Daoy (cell line): Measurements from ENCODE around the gene MAP4K4. TPM values are rescaled to one million over a fixed set of nuclear protein-coding genes. Genes with fewer than 3 reads are reported as not detected.

ENCODE experiments used
- DNase-seq: peaks from one replicate; pipeline ENCODE4 v3.0.0-alpha.2; 2015; ENCODE audit warnings: low read depth
- total RNA-seq: library from RNA; depleted of rRNA; stranded (reverse); fragments of >200 nt; shearing (Covaris generic); gene quantifications from 2 replicates; pipeline ENCODE4 v1.2.3, GENCODE V29; 2014

MAP4K4 gene
- total RNA-seq, 1 experiment from 2014 or later: 78.3 TPM

DNA sequence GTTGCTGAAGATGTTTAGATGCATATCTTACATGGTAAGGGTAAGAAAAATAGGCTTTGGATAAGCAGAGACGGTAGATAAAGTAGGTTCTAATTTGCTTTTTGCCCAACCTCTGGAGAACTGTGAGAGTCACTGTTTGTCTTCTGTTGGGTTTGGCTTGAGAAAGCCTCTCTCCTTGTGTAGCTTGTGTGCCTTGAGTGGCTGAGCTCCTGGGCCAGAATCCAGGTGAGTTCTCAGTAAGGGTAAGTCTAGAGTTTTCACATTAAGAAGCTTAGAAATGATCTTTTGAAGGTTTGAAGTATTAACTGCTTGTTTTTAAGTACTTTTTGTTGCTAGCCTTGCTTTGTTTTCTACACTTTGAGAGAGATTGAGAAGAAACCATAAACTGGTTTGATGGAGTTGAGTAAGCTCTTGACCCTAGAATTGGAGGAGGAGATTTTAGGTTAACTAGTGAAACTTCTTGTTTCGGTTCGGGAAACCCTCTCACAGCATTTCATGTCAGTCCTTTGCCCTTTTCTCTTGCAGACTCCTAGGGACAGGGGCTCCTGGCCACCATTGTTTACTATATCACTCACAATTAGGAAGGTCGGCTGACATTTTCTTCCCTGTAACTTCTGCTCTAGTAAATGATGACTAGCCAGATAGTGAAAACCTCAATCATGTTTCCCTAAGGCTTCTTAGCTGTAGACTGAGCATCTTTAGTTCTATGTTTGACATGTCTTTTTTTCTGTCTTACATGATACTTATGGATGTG, 26.0 kb downstream of the MAP4K4 start:
- no peak for DNase-seq

DNA sequence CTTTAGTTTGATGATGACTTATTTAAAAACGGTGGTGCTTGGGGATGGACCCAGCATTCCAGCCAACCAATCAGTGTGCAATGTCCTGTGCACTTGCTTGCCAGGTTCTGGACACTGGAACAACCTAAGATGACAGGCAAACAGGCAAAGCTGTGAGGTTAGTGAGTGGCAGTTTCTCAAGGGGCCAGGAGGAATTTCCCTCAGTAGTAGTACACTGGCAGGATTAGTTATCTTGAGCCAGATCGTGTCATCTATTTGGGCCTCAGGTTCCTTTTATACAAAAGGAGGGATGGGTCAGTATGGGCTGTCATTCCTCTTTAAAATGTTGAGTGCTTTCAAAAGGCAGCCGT, 26.6 kb downstream of the MAP4K4 start:
- DNase-seq: no peak

DNA sequence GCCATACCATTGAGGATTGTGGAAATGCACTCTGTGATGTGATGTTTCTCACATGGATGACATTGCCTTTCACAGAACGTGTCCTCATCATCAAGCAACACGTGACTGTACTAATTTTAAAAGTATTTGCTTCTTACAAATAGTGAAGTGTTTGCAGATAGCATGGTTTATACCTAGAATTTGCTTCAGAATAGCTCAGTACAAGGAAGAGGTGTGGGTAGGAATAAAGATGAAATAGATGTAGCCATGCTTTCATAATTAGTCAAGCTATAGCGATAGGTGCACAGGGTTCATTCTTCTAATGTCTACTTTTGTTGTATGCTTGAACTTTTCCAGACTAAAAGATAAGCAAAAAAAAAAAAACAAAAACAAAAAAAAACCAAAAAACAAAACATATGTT, 27.5 kb downstream of the MAP4K4 start:
- no peak for DNase-seq

DNA sequence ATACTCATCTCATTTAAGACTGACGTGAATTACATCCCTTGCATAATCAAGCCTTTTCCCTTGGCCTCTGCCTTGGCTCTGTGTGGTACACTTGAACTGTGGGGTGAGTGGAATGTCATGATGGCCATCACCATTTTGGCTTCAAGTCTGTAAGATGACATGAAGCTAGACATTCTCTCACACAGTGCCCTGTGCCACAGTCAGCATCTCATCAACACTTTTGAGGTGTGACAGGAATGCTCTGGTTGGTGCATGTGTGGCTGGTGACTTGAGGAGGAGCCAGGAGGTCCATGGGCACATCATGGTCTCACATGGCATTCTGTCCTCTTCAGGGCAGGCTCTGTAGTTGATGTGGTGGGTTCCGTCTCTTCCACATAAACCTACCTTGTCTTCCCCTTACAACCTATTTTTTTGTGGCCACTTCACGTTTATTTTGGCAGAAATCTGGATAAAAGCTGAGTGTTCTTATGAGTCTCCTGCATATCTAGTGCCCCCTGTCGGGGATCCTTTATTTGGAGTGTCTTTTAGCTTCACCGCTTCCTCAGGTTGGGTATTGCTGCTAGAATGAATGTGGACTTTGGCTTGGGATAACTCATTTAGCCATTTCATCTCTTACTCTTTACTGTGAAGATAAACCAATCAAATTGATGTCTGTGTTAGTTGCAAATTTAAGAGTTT, 28.1 kb downstream of the MAP4K4 start:
- DNase-seq: no peak

GRCh38 chr2:101728865-101729264, 31.4 kb downstream of the MAP4K4 start:
- DNase-seq: no peak

DNA sequence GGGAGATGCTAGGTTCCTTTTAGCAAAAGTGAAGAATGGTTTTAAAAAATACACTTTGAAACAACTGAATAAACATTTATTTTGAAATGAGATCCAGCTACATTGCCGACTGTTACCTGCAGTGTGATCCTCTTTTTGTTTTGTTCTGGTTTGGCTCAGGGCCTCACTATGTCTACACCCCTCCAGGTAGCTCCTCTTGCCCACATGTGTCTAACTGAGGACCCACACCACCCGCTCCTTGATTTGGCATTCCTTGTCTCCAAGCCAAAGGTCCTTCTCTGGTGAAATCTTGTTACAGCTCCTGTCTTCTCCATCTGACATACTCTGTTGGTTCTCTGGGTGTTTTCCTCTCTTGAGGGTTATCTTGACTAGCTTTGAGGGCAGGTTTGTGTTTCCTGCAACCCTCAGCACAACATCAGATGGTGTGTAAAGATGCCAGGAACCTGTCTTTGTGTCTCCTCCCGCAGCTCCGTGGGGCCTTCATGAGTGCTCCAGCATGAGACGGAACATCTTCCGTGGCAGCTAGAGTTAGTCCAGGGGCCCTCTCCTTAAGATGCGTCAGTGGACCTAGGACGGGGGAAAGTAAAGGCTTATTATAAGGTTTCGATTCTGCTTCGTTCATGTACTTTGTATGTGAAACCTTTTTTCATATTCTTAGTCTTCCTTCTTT, 32.1 kb downstream of the MAP4K4 start:
- no peak for DNase-seq

DNA sequence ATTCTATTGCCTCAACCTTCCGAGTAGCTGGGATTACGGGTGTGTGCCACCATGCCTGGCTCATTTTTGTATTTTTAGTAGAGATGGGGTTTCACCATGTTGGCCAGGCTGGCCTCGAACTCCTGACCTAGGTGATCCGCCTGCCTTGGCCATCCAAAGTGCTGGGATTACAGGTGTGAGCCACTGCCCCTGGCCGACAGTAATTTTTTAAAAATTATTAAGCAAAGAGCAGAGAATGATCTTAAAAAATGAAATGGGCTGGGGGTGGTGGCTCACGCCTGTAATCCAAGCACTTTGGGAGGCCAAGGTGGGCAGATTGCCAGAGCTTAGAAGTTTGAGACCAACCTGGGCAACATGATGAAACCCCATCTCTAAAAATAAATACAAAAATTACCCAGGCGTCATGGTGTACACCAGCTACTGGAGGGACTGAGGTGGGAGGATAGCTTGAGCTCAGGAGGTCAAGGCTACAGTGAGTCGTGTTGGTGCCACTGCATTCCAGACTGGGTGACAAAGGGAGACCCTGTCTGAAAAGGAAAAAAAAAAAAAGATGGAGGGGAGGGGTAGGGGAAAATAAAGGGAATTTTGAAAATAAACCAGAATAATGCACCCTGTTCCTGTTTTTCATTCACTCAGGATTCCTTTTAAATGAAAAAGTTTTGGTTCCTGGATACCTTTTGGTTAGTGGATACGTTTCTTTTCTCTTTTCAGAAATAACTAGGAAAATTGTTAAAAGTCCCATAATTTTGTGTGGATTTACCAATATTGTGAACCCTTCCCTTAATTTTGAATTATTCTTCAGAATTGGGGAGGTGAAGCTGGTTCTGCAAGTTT, 33.9 kb downstream of the MAP4K4 start:
- DNase-seq: no peak

DNA sequence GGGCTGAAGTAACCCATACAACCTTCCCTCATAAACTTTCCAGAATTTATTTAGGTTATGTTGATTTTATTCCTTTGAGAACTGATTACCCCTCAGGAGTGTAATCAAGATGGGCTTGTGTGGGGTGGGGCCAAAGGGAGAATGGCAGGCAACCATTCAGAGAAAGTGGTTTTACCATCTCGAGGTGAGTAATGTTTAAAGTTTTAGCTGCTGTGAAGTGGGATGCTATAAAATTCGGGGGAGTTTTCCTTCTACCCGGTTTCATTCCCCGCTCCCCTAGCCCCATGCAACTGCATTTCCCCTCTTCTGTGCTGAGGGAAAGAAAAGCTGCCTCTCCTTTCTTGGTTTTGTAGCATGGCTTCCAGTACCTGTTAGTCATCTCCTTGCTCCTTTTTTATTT, 34.7 kb downstream of the MAP4K4 start:
- no peak for DNase-seq

DNA sequence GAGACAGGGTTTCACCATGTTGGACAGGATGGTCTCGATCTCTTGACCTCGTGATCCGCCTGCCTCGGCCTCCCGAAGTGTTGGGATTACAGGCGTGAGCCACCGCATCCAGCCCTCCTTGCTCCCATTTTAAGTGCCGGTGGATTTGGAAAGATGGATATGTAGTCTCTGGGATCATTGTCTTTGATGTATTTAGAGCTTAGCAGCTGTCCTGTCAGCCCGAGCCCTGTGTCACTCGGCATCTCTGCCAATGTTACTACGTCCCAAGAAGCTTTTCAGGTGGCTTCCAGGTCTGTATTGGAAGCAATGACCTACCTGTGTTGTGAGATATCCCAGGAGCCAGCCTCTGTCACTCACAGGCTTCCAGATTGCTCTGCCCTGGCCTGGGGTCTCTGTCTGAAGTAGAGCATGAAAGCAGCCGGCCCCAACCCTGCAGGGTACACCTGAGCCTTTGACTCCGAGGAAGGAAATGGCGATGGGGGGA, 35.3 kb downstream of the MAP4K4 start:
- DNase-seq: no peak

- no peak for DNase-seq
Observed at GRCh38 chr2:101733257-101733993, 35.9 kb downstream of the MAP4K4 start.

- DNase-seq: no peak
Observed at GRCh38 chr2:101734505-101735165, 37.1 kb downstream of the MAP4K4 start.

GRCh38 chr2:101735166-101735533, 37.6 kb downstream of the MAP4K4 start:
- no peak for DNase-seq

DNA sequence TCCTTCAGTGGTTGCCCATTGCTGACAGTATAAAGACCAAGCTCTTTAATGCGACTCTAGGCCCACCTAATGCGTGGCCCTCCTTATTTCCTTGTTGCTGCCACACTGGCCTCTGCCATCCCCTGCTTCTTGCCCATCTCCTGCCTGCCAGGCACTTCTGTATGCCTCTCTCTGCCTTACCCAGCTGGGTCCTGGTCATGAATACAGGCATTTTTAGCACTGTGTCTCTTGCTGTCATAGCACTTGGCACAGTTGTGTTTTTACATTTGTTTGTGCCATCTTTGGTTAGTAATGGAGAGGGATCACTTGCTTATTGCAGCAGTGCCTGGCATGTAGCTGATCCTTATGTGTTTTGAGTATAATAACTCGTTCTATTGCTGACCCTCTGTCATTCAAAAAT, 38.7 kb downstream of the MAP4K4 start:
- no peak for DNase-seq

GRCh38 chr2:101736861-101737291, 39.4 kb downstream of the MAP4K4 start:
- no peak for DNase-seq

DNA sequence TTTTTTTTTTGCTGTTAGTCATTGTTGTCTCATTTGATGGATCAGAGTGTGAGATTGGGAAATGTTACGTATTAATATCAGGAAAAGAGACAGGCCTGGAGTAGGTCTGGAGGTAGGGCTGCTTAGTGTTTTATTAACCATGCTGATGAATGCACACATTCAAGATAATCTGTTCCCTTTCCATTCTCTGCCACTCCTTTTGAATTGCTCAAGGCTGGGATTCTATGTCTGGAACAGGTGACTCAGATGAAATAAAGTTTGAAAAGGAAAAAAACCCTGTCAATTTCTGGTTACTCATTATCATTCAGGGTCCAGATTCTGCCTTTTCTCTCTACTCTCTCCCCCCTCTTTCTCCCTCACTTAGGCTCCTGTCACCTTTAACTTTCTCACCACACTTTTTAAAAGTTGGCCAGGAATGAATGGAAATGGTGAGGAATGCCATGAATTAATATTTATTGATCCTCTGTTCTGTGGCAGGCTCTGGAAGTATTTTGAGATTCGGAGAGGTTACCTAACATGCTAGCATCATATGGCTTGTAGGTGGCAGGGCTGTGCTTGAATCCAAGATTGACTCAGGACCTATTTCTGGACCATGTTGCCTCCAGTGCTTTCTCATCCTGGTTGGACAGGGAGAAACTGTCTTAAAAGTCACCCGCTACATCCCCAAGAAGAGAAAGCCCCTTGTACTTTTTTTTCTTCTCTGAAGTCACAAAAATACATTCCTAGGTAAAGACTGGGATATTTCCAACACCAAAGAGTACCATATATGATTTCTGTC, 40.2 kb downstream of the MAP4K4 start:
- no peak for DNase-seq

DNA sequence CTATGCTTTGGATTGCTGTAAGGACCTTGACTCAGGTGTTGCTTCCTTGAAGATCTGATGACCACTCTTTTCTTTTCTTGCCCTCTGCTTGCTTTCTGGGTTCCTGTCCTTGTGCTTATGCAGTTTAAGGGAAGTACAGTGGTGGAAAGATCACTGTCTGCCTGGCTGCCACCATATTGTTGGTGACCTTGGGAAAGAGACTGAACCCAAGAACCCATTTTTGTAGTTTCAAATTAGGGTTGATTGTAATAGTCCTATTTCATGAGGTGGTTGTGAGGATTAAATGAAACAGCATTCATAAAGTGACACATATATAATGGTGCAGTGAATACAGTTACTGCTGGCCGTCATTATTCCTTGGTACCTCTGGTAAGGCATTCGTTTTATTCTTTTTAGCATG, 41.1 kb downstream of the MAP4K4 start:
- DNase-seq: no peak

DNA sequence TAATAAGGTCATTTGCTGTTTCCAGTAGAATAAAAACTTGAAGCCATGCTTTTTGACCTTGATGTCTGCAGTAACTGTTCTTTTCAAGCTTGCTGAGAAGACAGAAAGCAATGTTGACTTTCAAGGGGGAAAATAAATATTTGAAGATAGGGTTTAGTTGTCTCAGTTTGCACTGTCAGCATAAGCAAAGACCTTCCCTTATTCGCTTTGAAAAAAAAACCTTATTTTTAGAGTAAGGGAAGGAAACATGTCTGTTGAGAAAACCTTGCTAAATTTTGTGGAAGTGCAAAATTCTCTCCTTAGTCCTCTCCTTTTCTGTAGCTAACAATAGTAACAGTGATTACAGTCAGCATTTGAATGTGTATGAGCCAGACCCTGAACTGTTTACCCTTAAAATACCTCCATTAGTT, 43.1 kb downstream of the MAP4K4 start:
- no peak for DNase-seq

DNA sequence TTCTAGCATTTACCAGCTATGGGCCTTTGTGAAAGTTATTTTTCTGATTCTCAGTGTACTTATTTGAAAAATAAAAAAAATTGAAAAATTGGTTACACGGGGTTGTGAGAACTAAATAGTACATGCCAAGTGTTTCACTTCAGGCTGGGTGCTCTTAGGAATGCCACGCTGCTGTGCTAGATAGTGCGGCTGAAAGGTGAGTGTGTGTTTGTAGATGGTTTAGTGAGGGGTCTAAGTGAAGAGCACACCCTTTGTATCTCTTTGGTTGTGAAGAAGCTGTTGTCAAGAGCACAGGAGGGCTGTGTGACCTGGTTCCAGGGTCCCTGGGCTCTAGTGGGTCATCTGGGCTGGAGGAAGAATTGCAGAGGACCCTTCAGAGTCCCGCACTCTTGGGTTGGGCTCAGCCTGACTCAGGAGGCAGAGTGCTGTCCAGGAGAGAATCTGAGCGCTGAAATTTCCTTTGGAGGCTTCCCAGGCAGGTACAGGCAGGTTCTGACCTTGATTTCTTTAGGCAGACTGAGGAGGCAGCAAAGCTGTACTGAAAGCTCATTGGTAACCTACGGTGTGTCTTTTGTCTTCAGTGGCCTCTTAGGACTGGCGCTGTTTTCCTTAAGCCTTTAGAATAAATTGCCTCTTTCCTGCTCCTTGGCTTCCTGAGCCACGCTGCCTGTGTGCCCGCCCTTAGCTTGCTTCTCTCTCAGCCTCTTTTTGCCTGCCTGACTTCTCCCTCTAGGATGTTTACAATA, 44.4 kb downstream of the MAP4K4 start:
- DNase-seq: no peak

- DNase-seq: no peak
Observed at GRCh38 chr2:101742547-101742946, 45.0 kb downstream of the MAP4K4 start.
